Measurements from ENCODE around the gene DYNC1LI1. TPM values are rescaled to one million over a fixed set of nuclear protein-coding genes. Genes with fewer than 3 reads are reported as not detected.

Gene DYNC1LI1
- total RNA-seq, 2 donors from 2014 or later = 41.6 to 42.5 TPM

DNA sequence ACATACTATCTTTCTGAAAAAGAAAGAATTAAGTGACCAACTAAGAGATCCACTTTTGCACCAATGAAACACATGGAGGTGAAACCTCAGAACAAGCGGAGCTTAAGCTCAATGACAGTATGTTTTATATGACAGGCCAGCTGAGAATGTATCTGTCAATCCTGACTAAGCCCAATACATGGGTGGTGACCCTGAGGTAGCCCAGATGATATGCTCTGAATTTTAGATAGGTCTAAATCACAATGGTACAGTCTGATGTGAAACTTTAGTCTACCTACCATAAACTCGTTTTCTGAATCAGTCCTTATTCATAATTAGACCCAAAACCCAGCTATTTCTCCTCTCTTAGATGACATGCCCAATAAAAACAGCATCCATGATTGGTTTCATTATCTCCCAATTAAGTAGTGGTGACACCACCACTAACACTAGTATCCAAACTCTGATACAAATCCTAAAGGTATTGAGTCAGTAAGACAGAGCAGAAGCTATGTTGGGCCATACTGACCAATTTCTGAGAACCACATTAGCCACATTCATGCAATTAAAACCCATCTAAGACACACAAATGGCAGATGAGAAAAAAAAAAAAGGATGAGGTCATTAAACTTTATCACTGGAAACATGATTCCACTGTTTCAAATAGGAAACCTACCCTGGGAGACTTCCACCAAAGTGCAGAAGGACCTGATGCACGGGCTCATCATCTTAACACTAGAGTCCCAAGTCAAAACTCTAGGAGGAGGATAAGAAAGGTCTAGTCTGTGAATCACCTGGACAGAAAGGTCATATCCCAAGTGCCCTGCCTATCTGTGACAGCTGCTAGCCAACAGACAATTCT, 88.6 kb downstream of the DYNC1LI1 start:
- Histone ChIP-seq H3K27me3 (ENCODE audit: control insufficient read depth, insufficient read depth, low read length, poor library complexity, severe bottlenecking) (no peaks in the 10 kb centered on the region), H3K4me3 (ENCODE audit: low read length) (no peak overlapping the region), H3K36me3 (ENCODE audit: control insufficient read depth, insufficient read depth, low read length) (peaks cover 31% of the 10 kb centered on the region), H3K4me1 (ENCODE audit: control insufficient read depth, insufficient read depth, low read length) (no peaks in the 10 kb centered on the region), H3K9me3 (ENCODE audit: control insufficient read depth, low read length) (no peaks in the 10 kb centered on the region), H3K9ac (ENCODE audit: extremely low read depth, low read length, poor library complexity, severe bottlenecking) (no peak overlapping the region), H3K27ac (ENCODE audit: low read depth, low read length) (no peak overlapping the region)
- H3K36me3 Mint-ChIP-seq (ENCODE audit: low read depth) = peaks cover 37% of the 10 kb centered on the region
- DNase-seq = no peak
- H3K27ac Mint-ChIP-seq = no peak overlapping the region
- no peaks in the 10 kb centered on the region for H3K9me3 Mint-ChIP-seq
- no peak overlapping the region for H3K4me3 Mint-ChIP-seq
- peaks cover 3% of the 10 kb centered on the region for H3K4me1 Mint-ChIP-seq
- WGBS, 2 experiments (ENCODE audit: insufficient coverage in 1 of 2, insufficient read length in 1 of 2) = 94 to 97% methylated on average over 3 of the region's 3 CpGs
- no peak for TF ChIP-seq CTCF (conservative IDR thresholded peaks at IDR 0.05)
- no peaks in the 10 kb centered on the region for H3K27me3 Mint-ChIP-seq (ENCODE audit: insufficient read depth)

DNA sequence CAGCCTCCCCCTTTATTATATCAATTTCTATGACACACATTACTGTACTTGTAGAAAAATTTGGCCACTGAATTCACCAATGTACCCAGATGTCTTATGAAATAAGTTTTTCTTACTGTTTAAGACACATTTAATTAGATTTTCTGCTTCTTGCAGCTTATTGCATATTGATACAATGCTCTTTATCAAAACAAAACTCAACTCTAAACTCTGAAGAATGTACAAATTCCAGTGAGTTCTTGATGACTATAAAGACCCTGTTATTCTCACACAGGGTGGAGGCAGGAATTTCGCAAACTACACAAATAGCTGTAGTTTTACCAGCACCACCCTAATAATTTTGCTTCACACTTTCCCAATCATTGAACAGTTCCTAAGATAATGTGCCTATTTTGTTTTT, 90.1 kb downstream of the DYNC1LI1 start:
- Mint-ChIP-seq H3K27me3 (ENCODE audit: insufficient read depth) (no peaks in the 10 kb centered on the region), H3K4me1 (peaks cover 3% of the 10 kb centered on the region), H3K36me3 (ENCODE audit: low read depth) (peaks cover 29% of the 10 kb centered on the region), H3K27ac (no peak overlapping the region), H3K9me3 (no peaks in the 10 kb centered on the region), H3K4me3 (no peak overlapping the region)
- no peak overlapping the region for H3K9ac ChIP-seq (ENCODE audit: extremely low read depth, low read length, poor library complexity, severe bottlenecking)
- H3K27me3 ChIP-seq (ENCODE audit: control insufficient read depth, insufficient read depth, low read length, poor library complexity, severe bottlenecking) = no peaks in the 10 kb centered on the region
- DNase-seq = no peak
- no peak for TF ChIP-seq CTCF (conservative IDR thresholded peaks at IDR 0.05)
- no peak overlapping the region for H3K27ac ChIP-seq (ENCODE audit: low read depth, low read length)
- no peaks in the 10 kb centered on the region for H3K9me3 ChIP-seq (ENCODE audit: control insufficient read depth, low read length)
- no peaks in the 10 kb centered on the region for H3K4me1 ChIP-seq (ENCODE audit: control insufficient read depth, insufficient read depth, low read length)
- H3K36me3 ChIP-seq (ENCODE audit: control insufficient read depth, insufficient read depth, low read length) = peaks cover 23% of the 10 kb centered on the region
- WGBS, 2 experiments (ENCODE audit: insufficient coverage in 1 of 2, insufficient read length in 1 of 2) = 100% methylated on average over 1 of the region's 1 CpG; no CpG with 5 or more reads in 1 of the 2 experiments
- no peak overlapping the region for H3K4me3 ChIP-seq (ENCODE audit: low read length)

Small RNAs within 50 kb of the gene (microRNA-seq; reads per million reads assigned to microRNA genes)
- not detected for gene MIR548AY (ENCODE audit: borderline microRNAs expressed)

Other genes starting within 250 kb of the DYNC1LI1 start
- 10 to 100 TPM; 11.1 TPM for gene CMTM7, start 179.0 kb downstream of the DYNC1LI1 start, total RNA-seq
- gene CMTM6, start 68.0 kb downstream of the DYNC1LI1 start, total RNA-seq = 10 to 100 TPM; 58.3 to 62.4 TPM
- gene CNOT10, start 114.3 kb upstream of the DYNC1LI1 start, total RNA-seq = 10 to 100 TPM; 53.6 to 54.1 TPM
- gene TRIM71, start 247.1 kb upstream of the DYNC1LI1 start, total RNA-seq = 100 to 1,000 TPM; 154 to 169 TPM

Measured in endodermal cell (in vitro differentiated cells).